Gastrocnemius medialis (tissue), 4 donors: Measurements from ENCODE around the gene SLC17A2.

ENCODE experiments used
- CTCF ChIP-seq, 5 experiments: fragments of 450-650 bp in 3 of 5; fragments of 200-600 bp in 2 of 5; sonication (generic) in 2 of 5; IDR thresholded peaks in 4 of 5; conservative IDR thresholded peaks in 1 of 5; 1 replicate in 4 of 5; 2 replicates in 1 of 5; pipeline ENCODE4 v1.5.1; 2016 to 2019; ENCODE audit warnings: antibody characterized with exemption in 5 of 5, mild to moderate bottlenecking in 3 of 5, moderate library complexity in 3 of 5
- POLR2A ChIP-seq, 2 donors: fragments of 450-650 bp; IDR thresholded peaks; one replicate each; pipeline ENCODE4 v1.6.1; 2017; ENCODE audit warnings: antibody characterized with exemption in 2 of 2, mild to moderate bottlenecking in 2 of 2, moderate library complexity in 2 of 2

- no peak for TF ChIP-seq CTCF (IDR thresholded peaks at IDR 0.05 in 4 of 5, conservative IDR thresholded peaks at IDR 0.05 in 1 of 5)
- no peak for TF ChIP-seq POLR2A (IDR thresholded peaks at IDR 0.05)
Measured at GRCh38 chr6:25950297-25950696, 19.8 kb upstream of the SLC17A2 start.
